GM23248 (cell line): Measurements from ENCODE around the gene TMEM145.

Source experiments
- EZH2 ChIP-seq: fragments of 200-600 bp; sonication (generic); IDR thresholded peaks from 2 replicates; pipeline ENCODE4 v1.6.1; 2018; ENCODE audit warnings: antibody characterized with exemption, mild to moderate bottlenecking; ENCODE audit not compliant: insufficient read depth, poor library complexity, severe bottlenecking
- EZH2phosphoT487 ChIP-seq: fragments of 200-600 bp; sonication (generic); IDR thresholded peaks from 2 replicates; pipeline ENCODE4 v1.6.1; 2018; ENCODE audit warnings: antibody characterized with exemption, moderate library complexity, mild to moderate bottlenecking, low read depth; ENCODE audit not compliant: insufficient read depth

DNA sequence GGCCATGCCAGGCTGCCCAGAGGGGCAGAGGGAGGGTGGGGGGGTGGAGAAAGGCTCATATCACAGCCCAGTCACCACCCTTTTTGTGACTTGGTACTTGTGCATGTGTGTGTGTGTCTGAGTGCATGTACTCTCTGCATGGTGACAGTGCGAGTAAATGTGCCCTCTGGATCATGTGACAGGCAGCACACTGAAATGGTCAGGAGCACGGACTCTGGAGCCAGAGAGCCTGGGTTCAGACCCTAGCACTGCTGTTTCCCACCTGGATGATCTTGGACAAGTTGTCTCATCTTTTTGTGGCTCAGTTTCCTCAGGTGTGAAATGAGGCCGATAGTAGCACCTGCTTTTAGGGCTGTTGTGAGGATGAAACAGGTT is 42.1 kb upstream of the TMEM145 start:
- TF ChIP-seq EZH2 (no peak), EZH2phosphoT487 (no peak)
